GM19324 (cell line): ENCODE measurements around the gene POC1B.

Experiments used
- ATAC-seq: cut with Tn5 transposase; IDR thresholded peaks from one replicate; pipeline ENCODE4 v1.9.1; 2021; ENCODE audit warnings: mild to moderate bottlenecking, moderate library complexity; ENCODE audit not compliant: unreplicated experiment, low FRiP score

The POC1B gene

GRCh38 chr12:89539426-89540223, 13.8 kb upstream of the POC1B start:
- ATAC-seq = no peak

GRCh38 chr12:89538897-89539296, 13.1 kb upstream of the POC1B start:
- no peak for ATAC-seq

GRCh38 chr12:89537389-89537788, 11.5 kb upstream of the POC1B start:
- no peak for ATAC-seq

- ATAC-seq = no peak
These were observed 3.9 kb upstream of the POC1B start for GRCh38 chr12:89529738-89530137.

GRCh38 chr12:89528434-89528833, 2.6 kb upstream of the POC1B start:
- no peak for ATAC-seq

GRCh38 chr12:89525305-89525823, 483 bp downstream of the POC1B start:
- peak; percentile 28 for ATAC-seq

- peak; percentile 81 for ATAC-seq
These were observed 1.1 kb downstream of the POC1B start, which contains the start of gene GALNT4 for GRCh38 chr12:89524541-89525304. TSS of gene GALNT4 (minus strand) at chr12:89524796. CDS start at chr12:89524549, 247 bp downstream.

GRCh38 chr12:89523843-89524540, 1.9 kb downstream of the POC1B start:
- no peak for ATAC-seq

GRCh38 chr12:89523393-89523792, 2.5 kb downstream of the POC1B start:
- ATAC-seq = no peak

GRCh38 chr12:89521364-89522223, 4.3 kb downstream of the POC1B start:
- ATAC-seq = no peak

- ATAC-seq = no peak
These were observed 8.1 kb downstream of the POC1B start for GRCh38 chr12:89517720-89518119.

GRCh38 chr12:89516633-89517032, 9.2 kb downstream of the POC1B start:
- ATAC-seq = no peak

GRCh38 chr12:89514751-89515150, 11.1 kb downstream of the POC1B start:
- ATAC-seq = peak; percentile 71

- ATAC-seq = no peak
These were observed 12.3 kb downstream of the POC1B start for GRCh38 chr12:89513544-89513943.

- no peak for ATAC-seq
These were observed 18.6 kb downstream of the POC1B start for GRCh38 chr12:89507015-89507824.

- no peak for ATAC-seq
These were observed 19.8 kb downstream of the POC1B start for GRCh38 chr12:89506050-89506449.

- no peak for ATAC-seq
These were observed 21.1 kb downstream of the POC1B start for GRCh38 chr12:89504560-89505346.

GRCh38 chr12:89501793-89502192, 24.1 kb downstream of the POC1B start:
- ATAC-seq = no peak
